NCI-H187 treated with DMSO at 0.1 percent for 48 hours (cell line): ENCODE results near the gene KYNU.
"Not testable (repeated sequence)": the region's sequence is repeated elsewhere in the genome, so short reads cannot be mapped to it uniquely, and the experiment has no call there.

ENCODE experiments used
- DNase-seq: peaks from one replicate; lab custom pipeline; 2025; lab: John Stamatoyannopoulos, UW

Gene KYNU

DNA sequence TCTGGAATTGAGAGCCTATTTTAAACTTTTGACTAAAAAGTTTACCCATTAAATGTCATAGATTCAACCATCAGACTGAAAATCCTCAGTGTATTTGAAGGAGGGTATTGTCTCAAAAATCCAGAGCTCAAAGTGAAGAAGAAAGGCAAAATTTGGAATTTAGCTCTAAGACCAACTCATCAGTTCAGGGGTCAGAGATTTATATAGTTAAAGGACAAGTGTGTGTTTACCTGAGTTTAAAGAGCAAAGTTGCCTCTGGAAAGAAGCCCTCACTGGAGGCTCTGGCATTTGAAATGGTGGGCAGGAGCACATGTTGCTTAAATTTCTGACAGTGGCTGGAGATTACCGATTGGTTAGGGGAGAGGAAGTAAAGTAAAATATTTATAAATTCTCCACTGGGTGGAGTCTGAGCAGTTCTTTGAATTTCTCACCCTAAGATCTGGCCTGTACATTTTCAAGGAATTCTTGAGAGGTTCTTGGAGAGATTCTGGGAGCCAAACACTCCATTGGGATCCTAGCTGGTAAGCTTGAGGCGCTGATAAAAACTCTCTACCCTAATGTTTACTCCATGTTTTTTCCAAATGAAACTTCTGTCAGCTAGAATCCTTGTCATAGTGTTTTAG lies at the start of gene KYNU:
Gene KYNU, plus strand, starts transcription at position 449 of the 623 bp plus-strand sequence. CDS start 7,704 bp downstream, outside the sequence.
- no peak for DNase-seq

DNA sequence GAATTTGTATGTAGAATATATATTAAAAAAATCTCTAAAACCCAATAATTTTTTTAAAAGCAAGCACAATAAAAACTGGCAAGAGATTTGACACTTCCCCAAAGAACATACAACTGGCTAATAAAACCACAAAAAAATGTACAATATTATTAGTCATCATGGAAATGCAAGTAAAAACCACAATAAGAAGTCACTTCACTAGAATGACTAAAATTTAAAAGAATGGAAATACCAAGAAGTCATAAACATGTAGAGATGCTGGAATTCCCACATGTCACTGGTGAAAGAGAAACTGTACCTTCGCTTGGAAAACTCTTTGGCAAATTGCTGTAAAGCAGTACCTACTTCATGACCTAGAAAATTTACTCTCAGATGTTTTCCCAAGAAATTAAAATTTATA lies 43.4 kb upstream of the KYNU start:
- DNase-seq = no peak

DNA sequence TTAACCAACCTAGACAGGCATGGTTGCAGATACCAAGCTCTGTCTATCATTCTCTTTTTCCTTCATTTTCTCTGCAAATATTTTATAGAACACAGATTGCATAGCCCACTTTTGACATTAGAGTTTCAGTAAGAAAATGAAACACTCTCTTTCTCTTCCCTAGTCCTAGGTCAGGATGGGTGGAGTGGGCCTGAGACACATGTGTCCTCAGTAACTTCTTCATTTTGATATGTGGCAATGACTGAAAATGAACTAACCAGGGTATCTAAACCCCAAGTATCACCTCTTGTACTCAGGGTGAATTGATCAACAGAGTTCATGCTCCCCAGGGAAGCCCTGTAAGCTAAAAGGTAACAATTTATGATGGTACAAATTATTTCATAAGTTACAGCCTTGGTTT lies 37.0 kb upstream of the KYNU start:
- DNase-seq = no peak

DNA sequence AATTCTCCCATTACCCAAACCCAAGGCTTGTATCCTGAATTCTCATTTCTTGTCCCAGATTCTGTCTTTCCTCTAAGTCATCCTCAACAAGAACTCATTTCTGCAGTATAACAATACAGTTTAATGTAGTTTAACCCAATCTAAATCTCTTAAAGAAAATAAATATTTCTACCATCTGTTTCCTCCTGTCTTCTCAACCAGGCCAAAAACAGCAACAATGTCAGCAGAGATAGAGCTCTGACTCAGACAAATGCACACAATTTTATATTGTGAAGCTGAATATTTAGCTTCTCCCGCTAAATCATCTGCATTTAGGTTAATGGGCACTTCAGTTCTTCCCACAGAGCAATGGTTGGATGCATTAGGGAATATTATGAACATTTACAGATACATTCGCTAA lies 35.7 kb upstream of the KYNU start:
- DNase-seq = no peak

DNA sequence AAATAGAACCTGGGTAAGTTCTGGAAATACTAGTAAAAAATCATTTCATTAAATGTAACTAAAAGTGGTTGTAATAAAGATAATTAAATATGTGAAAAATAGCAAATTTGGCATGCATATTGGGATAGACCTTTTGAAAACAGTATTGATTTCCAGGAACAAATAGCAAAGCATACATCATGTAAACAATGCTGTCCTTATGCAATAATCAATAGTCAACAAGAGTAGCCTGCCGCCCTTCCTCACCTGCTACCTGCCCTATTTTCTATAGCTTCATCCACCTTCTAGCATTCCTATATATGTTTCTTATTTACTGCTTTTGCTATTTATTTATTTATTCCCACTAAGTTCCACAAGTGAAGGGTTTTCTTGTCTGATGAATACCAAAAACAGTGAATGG lies 35.1 kb upstream of the KYNU start:
- DNase-seq = no peak

DNA sequence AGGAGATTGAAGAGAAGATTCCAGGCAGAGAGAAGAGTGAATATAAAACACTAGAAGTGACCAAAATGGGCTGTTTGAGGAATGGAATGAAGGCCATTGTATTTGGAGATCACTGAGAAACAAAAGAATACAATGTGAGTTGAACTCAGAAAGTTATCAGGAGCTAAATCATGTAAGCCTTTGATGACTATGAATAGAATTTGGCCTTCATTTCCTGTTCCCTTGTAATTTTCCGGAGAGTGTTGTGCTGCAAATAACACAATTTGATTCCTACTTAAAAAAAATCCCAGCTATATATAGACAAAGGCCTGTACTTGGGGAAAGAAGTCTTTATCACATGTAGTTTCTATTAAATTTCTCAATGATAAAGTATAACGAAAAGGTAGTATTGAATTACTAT lies 33.7 kb upstream of the KYNU start:
- no peak for DNase-seq

DNA sequence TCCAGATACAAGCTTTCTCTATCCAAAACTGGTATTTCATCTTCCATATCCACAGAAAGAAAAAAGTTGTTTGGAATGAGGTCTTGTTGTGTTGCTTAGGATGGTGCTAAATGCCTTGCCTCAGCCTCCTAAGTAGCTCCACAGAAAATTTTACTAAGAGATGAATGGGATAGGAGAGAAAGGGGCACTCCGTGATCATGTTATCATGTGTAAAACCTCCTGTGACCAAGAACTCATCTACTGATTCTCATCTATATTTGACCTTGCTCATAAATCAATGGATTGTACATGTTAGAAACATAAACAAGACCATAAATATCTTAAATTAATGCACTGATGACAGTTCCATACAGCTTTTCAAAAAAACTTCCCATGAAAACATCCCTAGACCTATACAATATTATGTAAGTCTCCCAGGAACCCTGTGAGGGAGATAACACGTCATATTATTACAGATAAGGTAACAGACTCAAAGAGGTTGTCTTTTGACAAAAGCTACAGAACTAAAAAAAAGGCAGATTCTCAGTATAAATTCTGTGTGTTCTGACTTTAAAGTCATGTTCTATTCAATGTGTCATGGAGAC lies 29.3 kb upstream of the KYNU start:
- no peak for DNase-seq

DNA sequence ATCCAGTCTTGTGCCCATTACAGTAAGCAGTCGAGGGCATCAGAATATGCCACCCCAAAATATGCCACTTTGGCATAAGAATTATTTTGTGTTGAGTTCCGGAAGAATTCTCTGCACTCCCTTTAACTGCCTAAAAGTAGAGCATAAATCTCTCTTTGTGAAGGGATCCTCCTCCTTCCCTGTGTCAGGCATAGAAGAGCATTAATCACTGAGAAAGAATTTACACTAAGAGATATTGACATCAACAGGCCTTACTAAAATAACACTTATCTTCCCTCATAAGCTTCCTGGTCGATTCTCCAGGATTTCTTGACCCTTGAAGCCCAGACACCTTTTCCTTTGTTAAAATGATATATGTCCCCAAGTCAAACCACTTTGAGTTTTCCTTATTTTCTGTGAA lies 27.6 kb upstream of the KYNU start:
- no peak for DNase-seq

DNA sequence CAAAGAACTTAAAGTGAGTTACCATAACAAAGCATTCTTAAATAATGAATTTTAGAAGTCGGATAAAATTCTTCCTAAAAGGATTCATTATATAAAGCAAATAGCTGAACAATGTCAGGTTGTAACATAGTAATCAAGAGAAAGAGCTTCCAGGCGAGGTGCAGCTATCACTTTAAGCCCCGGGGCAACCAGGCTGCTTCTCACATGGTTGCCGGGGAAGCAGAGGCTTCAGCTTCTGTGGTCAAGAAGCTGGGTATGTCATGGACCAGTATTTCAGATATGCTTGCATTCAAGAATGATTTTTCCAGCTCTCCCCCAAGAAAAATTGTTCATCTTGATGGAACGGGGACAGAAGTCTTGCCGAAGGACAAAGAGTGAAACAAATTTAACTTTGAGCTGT lies 23.6 kb upstream of the KYNU start:
- no peak for DNase-seq

DNA sequence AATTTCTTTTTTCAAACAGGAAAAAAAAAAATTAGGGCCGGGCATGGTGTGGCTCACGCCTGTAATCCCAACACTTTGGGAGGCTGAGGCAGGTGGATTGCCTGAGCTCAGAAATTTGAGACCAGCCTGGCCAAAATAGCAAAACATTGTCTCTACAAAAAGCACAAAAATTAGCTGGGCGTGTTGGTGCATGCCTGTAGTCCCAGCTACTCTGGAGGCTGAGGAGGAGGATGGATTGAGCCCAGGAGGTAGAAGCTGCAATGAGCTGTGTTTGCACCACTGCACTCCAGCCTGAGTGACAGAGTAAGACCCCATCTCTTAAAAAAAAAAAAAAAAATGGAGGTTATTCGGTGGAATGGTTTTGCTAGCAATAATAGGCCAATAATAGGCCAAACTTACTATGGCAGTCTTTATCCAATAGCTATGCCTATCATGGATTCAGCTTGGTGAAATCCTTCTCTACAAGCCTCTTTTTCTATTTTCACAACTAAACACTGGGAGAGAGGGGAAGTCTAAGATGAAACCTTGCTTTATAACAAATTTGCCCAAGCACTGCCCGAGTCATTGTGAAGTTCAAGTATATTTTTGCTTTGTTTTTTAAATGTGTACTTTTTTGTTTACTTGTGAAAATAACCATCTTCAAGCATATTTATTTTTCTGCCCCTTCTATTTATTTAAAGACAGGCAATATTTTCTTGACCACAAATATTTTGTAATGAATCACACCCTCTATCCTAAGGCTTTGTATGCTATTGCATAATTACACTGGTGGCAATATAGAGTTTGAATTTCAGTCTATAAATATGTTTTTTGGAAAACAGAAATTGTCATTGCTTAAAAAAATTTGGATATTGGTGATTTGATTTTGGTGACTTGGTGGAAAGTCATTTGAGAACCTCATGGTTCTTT lies 20.0 kb upstream of the KYNU start:
- no peak for DNase-seq

DNA sequence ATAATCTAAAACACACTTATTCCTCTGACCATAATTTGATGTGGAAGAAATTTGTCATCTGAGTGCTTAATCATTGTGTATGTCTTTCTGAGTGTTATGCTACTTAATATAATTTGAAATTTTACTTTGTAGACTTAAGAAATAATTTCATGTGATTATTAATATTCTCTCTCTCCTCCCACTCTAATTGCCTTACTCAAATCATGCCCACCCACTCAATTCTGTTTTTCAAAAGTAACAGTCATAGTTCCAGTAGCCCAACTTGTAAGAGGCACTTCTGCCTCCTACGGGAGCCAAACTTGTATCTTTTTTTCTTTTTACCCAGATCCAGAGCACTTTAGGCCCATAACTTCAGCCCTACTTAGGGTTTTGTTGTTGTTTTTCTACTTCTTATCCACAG lies 18.5 kb upstream of the KYNU start:
- DNase-seq = no peak

DNA sequence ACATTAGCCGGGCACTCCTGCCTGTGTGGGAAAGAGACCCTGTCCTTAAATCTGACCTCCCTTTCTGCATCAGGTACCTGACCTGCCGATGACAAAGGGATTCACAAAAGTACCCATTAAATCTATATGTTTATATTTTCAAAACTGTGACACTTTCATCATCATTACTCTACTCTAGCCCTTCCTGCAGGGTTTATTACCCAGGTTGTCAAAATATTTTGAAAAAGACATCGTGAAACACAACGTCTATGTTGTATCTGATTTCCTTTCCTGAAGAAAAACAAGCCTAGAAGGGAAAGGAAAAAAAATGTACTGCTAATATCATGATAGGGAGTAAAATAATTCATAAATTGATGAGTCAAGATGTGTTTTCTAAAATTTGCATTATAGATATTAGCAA lies 15.2 kb upstream of the KYNU start:
- no peak for DNase-seq

DNA sequence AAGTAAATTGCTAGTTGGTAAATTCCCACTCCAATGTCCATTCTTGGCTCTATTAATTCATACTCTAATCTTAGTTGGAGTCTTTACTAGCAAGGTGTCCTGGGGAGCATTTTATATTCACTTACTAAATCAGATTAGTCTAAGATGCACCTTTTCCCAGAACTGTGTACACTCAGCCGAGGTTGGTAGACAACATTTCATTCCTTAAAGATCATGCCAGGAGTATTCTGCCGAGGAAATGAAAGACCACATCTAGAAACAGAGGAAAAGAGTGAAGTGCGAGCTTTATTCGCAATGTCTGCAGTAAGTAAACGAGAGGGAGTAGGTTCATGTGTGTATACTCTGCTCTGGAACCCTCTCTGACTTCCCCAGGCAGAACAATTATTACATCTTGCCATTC lies 14.6 kb upstream of the KYNU start:
- no peak for DNase-seq

DNA sequence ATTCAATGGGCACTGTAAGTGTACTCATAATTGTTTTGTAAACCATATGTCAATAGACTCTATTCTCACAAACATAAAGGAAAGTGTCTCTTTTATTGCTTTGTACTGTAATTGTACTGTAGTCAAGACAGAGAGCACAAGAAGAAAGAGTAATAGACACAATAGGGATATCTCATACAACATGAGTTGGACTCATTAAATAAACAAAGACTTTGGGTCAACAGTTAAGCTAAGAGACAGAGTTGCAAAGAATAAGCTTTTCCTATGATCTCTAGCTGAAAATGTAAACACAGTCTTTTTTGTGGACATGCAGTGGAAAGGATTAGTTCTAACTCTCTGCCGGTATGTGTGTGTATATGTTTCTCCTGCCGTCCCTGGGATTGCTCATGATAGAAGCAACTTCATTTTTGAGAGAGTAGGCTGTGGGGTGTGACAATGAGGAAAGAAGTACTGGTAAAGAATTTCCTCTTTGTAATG lies 13.9 kb upstream of the KYNU start:
- DNase-seq = no peak

DNA sequence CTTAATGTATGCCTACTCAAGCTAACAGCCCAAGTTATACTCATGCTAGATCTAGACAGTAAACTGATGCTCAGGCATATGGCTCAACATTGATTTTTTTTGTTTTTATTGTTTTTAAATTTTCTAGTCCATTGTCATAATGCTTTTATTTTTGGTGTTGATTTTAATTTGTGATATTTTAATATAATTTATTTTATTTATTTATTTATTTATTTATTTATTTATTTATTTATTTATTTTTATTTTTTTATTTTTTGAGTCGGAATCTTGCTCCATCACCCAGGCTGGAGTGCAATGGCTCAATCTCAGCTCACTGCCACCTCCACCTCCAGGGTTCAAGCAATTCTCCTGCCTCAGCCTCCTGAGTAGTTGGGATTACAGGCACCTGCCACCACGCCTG lies 12.9 kb upstream of the KYNU start:
- not testable (repeated sequence) for DNase-seq

DNA sequence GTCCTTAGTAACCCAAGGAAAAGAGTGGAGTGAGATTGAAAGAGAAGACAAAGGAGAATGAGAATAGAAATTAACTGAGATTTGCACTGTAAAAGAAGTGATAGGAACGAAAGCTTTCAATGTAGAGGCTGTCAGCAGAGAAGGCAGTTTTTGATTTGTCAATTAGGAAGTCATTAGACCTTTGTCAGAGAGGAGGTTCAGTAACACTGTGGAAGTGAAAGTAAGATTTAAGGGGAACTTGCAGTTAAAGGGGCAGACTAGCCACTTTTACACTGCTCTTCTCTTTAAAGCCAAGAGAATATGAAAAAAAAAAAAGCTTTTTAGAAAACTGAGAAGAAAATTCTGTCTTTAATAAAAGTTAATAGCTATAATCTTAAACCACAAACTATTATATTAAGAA lies 11.5 kb upstream of the KYNU start:
- DNase-seq = no peak

DNA sequence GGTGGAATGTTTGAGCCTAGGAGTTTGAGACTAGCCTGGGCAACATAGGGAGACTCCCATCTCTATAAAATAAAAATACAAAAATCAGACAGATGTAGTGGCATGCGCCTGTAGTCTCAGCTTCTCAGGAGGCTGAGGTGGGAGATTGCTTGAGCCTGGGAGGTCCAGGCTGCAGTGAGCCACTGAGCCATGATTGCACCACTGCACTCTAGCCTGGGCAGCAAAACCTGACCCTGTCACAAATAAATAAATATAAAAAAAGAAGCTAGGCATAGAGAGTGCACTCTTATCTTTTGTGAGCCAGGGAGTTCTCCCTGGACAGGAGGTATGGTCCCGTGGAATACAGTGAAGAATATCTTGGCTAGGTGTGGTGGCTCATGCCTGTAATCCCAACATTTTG lies 11.0 kb upstream of the KYNU start:
- DNase-seq = no peak

DNA sequence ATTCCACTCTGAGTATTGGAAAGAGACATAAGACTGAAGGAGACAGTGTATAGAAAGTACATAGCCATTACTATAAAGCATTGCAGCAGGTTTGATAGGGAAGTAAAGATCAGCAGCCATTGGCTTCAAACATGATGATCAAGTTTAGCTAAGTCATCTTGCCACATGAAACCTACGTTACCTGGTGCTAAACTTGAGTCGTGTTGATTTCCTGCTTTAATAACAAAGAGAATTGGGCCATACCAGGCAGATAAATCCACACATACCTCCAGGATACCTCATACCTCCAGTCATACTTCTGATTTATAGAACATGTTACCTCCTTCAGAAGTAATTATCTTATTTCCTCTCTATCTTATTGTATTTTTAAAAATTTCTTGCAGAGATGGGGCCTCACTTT lies 10.3 kb upstream of the KYNU start:
- DNase-seq = no peak

DNA sequence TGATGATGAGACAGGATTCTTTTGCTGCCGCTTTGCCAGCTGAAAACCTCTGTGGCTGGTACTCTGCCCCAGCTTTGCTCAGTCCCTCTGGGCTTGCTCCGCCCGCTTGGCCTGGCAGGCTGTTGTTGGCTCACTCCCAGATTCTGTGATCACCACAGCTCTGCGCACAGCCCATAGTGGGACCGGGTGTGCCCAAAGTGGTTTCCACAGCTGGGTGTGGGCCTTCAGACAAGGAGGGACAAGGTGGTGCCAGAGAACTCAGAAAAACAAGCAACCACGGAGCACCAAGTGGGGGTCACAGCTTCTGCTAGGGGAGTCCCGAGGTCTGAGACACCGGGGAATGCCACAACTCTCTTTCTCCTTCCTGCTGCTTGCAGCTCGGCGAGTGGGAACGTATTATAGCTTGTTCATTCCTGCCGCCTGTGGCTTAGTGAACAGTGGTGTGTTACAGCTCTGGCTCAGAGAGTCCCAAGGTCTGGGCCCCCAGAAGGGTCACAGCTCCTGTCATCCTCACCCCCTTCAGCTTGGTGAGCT lies 9.2 kb upstream of the KYNU start:
- DNase-seq = no peak

DNA sequence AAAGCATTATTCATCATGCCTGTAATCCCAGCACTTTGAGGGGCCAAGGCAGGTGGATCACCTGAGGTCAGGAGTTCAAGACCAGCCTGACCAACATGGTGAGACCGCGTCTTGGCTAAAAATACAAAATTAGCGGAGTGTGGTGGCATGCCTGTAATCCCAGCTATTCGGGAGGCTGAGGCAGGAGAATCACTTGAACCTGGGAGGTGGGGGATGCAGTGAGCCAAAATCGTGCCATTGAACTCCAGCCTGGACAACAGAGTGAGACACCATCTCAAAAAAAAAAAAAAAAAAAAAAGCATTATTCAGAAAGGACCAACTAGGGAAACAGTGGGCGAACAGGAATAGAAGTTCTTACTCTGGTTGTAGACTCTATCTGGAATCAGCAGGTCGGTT lies 8.4 kb upstream of the KYNU start:
- DNase-seq = not testable (repeated sequence)

DNA sequence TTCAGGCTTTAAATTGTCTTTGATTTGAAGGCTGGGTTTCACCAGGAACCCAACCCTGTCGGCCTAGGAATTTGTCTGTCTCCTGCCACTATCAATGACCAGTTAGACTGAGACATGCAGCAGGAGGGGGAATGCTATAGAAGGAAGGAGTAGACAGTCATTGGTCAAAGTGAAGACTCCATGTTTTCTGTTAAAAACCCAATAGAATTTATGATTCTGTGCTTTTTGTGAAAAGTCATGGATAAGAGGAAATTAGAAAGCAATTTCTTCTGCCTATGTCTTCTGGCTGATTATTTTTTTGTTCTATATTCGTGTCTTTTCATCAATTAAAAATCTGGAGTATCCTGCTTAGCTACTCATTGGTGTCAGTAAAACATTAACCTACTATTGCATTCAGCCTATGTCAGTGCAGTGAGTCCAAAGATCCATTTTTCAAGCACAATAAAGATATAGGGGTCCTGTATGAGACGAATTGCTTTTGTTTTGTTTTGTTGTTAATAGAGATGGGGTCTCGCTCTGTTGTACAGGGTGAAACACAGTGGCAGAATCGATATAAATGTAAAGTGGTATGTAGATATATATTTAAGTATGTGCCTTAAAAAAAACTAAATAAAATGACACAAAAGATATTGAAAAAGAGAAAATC lies 7.9 kb upstream of the KYNU start:
- no peak for DNase-seq

DNA sequence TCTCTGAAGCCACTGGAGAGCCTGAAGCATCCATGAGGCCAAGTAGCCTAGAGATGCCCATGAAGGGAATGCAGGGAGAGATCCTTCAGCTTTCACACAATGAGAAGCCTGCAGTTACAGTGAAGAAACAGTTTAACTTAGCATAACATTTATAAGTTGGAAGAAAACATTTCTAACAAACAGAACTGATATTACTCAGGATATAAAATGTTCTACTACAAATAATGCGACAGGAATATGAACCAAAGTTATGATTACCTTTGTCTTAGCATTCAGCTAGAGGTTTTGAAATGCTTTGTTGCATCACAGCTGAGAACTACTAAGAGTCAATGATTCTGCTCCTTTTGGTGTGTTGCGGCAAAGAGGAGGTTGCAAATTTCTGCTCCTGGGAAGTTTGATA lies 6.9 kb upstream of the KYNU start:
- DNase-seq = no peak
